AG09309 (cell line): Measurements from ENCODE around the gene ACSS2.

Source experiments
- DNase-seq: peaks from one replicate; pipeline ENCODE4 v3.0.0-alpha.2; 2010; ENCODE audit warnings: low read depth
- H3K4me3 ChIP-seq: 2 replicates; pipeline ENCODE4 v1.5.1; 2011; ENCODE audit warnings: mild to moderate bottlenecking, low read depth, low read length, moderate library complexity; ENCODE audit not compliant: control insufficient read depth
- TF ChIP-seq, protein P1 (sequence below): IDR thresholded peaks from 2 replicates; pipeline ENCODE4 v1.5.1; 2011; ENCODE audit warnings: mild to moderate bottlenecking, low read depth, low read length, inconsistent platforms; ENCODE audit not compliant: insufficient read depth, control insufficient read depth; ENCODE audit errors: missing control alignments

The ACSS2 gene

DNA sequence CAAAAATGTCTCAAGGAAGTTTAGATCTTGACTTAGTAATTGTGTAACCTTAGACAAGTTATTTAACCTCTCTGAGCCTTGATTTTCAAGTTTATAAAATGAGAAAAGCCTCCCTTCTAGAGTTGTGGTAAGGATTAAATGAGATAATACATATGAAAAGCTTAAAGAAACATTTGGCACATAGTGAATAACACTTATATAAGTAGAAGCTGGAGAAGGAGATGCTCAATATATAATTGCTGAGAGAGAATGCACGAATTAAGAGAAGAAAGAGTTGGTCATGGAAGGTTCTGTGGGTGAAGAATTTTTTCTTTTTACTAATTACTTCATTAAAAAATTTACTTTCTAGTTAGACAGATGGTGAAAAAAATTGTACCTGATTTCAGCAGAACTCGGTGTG lies 5.3 kb downstream of the ACSS2 start:
- TF ChIP-seq, protein P1, sequence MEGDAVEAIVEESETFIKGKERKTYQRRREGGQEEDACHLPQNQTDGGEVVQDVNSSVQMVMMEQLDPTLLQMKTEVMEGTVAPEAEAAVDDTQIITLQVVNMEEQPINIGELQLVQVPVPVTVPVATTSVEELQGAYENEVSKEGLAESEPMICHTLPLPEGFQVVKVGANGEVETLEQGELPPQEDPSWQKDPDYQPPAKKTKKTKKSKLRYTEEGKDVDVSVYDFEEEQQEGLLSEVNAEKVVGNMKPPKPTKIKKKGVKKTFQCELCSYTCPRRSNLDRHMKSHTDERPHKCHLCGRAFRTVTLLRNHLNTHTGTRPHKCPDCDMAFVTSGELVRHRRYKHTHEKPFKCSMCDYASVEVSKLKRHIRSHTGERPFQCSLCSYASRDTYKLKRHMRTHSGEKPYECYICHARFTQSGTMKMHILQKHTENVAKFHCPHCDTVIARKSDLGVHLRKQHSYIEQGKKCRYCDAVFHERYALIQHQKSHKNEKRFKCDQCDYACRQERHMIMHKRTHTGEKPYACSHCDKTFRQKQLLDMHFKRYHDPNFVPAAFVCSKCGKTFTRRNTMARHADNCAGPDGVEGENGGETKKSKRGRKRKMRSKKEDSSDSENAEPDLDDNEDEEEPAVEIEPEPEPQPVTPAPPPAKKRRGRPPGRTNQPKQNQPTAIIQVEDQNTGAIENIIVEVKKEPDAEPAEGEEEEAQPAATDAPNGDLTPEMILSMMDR = no peak
- no peak for DNase-seq
- no peak overlapping the region for H3K4me3 ChIP-seq

DNA sequence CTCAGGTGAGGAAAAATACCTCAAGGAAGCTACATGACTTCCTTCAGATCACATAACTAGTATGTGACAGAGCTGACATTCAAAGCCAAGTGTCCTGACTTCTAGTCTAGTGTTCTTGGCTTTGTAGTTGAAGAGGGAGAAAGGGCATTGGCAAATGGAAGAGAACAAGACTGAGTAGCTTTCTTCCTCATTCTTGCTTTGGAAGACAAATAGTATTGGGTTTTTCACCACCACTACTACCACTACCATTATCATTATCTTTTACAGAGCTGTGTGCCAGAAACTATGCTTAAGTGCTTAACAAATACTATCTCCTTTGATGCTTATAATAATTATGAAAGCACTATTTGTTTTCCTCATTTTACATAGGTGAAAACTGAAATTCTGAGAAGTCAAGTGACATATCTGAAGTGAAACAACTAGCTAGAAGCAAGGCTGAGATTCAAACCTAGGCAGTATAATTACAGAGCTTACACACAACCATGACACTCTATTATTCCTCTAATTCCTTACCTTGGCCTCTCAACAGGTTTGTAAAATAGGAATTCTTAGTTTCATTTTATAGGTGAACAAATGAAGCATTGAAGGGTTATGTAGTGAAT lies 6.8 kb downstream of the ACSS2 start:
- TF ChIP-seq, protein P1 = no peak
- H3K4me3 ChIP-seq = no peak overlapping the region
- no peak for DNase-seq

DNA sequence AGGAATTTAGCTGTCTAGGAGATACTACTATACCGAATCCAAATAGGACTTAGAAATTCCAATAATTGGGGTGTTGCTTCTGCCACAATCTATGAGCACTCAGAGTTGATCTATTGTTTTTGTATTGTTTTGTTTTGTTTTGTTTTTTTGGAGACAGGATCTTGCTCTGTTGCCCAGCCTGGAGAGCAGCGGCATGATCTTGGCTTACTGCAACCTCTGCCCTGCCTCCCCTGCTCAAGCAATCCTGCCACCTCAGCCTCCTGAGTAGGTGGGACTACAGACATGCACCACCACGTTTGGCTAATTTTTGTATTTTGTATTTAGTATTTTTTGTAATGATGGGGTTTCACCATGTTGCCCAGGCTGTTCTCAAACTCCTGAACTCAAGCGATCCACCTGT lies 7.4 kb downstream of the ACSS2 start:
- H3K4me3 ChIP-seq = no peak overlapping the region
- DNase-seq = no peak
- TF ChIP-seq, protein P1 = no peak

DNA sequence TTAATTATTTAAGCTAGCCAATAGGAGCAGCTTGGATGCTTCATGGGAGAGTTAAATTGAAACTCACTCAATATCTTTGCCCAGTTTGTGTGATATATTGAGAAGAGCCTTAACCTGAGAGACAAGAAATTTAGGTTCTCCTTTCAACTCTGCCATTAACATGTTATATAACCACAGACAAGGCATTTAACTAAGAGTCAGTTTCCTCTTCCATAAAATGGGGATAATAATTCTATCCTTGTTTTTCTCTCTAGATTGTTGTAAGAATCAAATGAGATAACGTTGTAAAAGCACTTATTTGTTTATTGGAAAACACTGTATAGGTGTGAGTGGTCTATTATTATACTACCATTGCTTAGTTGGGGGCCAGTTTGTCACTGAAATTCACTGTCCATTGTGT lies 7.8 kb downstream of the ACSS2 start:
- H3K4me3 ChIP-seq = no peak overlapping the region
- TF ChIP-seq, protein P1 = no peak

DNA sequence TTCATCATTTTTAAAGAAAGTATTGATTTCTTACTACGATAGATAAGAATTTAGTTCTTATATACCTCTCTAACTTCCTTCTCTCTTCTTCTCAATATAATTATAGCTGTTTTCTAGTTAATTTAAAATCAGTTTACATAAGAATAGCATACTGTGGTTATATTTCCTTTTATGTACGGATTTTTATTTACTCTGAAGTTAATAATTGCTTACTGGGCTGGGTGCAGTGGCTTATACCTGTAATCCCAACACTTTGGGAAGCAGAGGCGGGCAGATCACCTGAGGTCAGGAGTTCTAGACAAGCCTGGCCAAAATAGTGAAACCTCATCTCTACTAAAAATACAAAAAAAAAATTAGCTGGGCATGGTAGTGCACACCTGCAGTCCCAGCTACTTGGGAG lies 9.7 kb downstream of the ACSS2 start:
- no peak for DNase-seq
- TF ChIP-seq, protein P1 = no peak
- H3K4me3 ChIP-seq = no peak overlapping the region

More for the DNA sequence above, 7.8 kb downstream of the ACSS2 start:
- DNase-seq = no peak

DNA sequence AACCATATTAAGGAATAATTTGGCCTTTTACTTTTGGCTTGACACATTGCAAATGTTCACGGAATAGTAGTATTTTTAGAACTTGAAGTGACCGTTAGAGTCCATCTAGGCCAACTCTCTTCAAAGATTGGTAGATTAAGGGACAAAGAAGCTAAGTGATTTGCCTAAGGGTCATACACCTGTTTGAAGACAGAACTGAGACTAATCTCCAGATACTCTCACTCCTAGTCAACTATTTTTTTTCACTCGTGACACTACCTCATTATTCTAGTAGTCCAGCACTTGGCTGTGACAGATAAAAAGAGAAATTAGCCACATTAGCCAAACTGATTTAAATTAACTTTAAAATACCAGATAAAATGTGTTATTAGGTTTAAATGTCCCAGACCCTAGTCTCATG lies 10.6 kb downstream of the ACSS2 start:
- no peak overlapping the region for H3K4me3 ChIP-seq
- TF ChIP-seq, protein P1 = no peak
- DNase-seq = no peak

DNA sequence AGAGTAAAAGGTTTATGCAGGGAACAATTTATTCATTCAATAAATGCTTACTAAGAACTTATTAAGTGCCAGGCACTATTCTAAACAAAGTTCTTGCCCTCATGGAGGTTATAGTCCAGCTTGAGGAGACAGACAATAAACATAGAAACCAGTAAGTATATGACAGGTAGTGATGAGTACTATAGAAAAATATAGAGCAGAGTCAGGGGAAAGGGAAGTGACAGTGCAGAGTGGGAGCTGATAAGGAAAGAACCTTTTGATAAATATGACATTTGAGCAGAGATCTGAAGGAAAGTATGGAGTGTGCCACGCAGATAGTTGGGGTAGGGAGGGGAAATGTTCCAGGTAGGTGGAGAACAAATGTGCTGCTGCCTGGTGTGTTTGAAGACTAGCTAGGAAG lies 12.1 kb downstream of the ACSS2 start:
- no peak overlapping the region for H3K4me3 ChIP-seq
- DNase-seq = no peak
- TF ChIP-seq, protein P1 = no peak
